ENCODE measurements around the gene LPCAT3.

LPCAT3 gene

DNA sequence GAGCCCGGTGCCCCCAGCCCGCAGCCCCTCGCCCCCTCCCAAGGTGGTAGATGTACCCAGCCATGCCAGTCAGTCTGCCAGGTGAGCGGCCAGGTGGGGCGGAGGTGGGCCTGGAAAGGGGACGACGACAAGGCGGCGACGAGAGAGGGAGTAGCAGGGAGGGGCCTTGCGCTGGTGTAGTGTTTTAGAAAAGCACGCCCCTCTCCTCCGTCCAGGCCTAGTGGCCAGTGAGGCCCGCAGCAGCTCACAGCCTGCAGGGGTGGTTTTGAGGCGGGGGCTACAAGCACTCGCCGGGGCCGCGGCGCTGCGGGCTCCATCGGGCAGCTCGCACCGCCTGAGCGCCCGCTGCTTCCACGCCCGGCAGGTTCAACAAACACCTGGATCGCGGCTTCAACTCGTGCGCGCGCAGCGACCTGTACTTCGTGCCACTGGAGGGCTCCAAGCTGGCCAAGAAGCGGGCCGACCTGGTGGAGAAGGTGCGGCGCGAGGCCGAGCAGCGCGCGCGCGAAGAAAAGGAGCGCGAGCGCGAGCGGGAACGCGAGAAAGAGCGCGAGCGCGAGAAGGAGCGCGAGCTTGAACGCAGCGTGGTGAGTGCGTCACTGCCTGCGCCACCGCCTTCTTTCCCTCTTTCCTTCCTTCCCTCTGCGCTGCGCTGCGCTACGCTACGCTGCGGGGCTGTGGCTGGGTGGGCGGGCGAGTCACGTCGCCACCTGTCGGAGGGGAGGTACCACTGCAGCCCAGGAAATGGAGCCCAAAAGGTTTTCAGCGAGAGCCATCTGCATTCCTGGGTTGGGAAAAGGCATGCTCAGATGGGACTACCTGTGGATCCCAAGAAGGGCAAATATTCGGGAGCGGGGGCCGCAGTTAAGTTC is 80.6 kb downstream of the LPCAT3 start:
- Histone ChIP-seq H3K36me3 (ENCODE audit: control insufficient read depth, insufficient read depth, low read length) (peaks cover 24% of the 10 kb centered on the region), H3K27me3 (ENCODE audit: control insufficient read depth, insufficient read depth, low read length) (no peaks in the 10 kb centered on the region), H3K4me1 (ENCODE audit: control insufficient read depth, insufficient read depth, low read length) (peaks cover 3% of the 10 kb centered on the region), H3K27ac (ENCODE audit: low read length) (no peak overlapping the region), H3K9me3 (ENCODE audit: control insufficient read depth, insufficient read depth, low read length) (no peaks in the 10 kb centered on the region), H3K4me3 (ENCODE audit: low read length) (peak overlapping the region; percentile 38; the same call in 1 of the 2 replicates)
- DNase-seq (ENCODE audit: low read depth, low spot score) = peak; percentile 92
- WGBS (ENCODE audit: insufficient coverage, insufficient read length) = no CpG with 5 or more reads among the region's 80 CpGs

DNA sequence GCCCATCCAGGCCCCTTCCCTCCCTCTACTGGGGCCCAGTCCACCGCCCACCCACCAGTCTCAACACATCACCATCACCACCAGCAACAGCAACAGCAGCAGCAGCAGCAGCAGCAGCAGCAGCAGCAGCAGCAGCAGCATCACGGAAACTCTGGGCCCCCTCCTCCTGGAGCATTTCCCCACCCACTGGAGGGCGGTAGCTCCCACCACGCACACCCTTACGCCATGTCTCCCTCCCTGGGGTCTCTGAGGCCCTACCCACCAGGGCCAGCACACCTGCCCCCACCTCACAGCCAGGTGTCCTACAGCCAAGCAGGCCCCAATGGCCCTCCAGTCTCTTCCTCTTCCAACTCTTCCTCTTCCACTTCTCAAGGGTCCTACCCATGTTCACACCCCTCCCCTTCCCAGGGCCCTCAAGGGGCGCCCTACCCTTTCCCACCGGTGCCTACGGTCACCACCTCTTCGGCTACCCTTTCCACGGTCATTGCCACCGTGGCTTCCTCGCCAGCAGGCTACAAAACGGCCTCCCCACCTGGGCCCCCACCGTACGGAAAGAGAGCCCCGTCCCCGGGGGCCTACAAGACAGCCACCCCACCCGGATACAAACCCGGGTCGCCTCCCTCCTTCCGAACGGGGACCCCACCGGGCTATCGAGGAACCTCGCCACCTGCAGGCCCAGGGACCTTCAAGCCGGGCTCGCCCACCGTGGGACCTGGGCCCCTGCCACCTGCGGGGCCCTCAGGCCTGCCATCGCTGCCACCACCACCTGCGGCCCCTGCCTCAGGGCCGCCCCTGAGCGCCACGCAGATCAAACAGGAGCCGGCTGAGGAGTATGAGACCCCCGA is 81.4 kb downstream of the LPCAT3 start:
- peaks cover 24% of the 10 kb centered on the region for H3K36me3 ChIP-seq (ENCODE audit: control insufficient read depth, insufficient read depth, low read length)
- H3K9me3 ChIP-seq (ENCODE audit: control insufficient read depth, insufficient read depth, low read length) = no peaks in the 10 kb centered on the region
- DNase-seq (ENCODE audit: low read depth, low spot score) = no peak
- H3K27ac ChIP-seq (ENCODE audit: low read length) = no peak overlapping the region
- WGBS (ENCODE audit: insufficient coverage, insufficient read length) = no CpG with 5 or more reads among the region's 36 CpGs
- peak overlapping the region; percentile 38; the same call in 1 of the 2 replicates for H3K4me3 ChIP-seq (ENCODE audit: low read length)
- H3K27me3 ChIP-seq (ENCODE audit: control insufficient read depth, insufficient read depth, low read length) = no peaks in the 10 kb centered on the region
- peaks cover 3% of the 10 kb centered on the region for H3K4me1 ChIP-seq (ENCODE audit: control insufficient read depth, insufficient read depth, low read length)

DNA sequence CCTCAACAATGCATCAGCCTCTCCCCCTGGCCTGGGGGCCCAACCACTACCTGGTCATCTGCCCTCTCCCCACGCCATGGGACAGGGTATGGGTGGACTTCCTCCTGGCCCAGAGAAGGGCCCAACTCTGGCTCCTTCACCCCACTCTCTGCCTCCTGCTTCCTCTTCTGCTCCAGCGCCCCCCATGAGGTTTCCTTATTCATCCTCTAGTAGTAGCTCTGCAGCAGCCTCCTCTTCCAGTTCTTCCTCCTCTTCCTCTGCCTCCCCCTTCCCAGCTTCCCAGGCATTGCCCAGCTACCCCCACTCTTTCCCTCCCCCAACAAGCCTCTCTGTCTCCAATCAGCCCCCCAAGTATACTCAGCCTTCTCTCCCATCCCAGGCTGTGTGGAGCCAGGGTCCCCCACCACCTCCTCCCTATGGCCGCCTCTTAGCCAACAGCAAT is 82.1 kb downstream of the LPCAT3 start:
- WGBS (ENCODE audit: insufficient coverage, insufficient read length) = no CpG with 5 or more reads among the region's 3 CpGs
- Histone ChIP-seq H3K4me3 (ENCODE audit: low read length) (no peak overlapping the region), H3K4me1 (ENCODE audit: control insufficient read depth, insufficient read depth, low read length) (peaks cover 3% of the 10 kb centered on the region), H3K27me3 (ENCODE audit: control insufficient read depth, insufficient read depth, low read length) (no peaks in the 10 kb centered on the region), H3K27ac (ENCODE audit: low read length) (no peak overlapping the region), H3K36me3 (ENCODE audit: control insufficient read depth, insufficient read depth, low read length) (peaks cover 20% of the 10 kb centered on the region), H3K9me3 (ENCODE audit: control insufficient read depth, insufficient read depth, low read length) (no peaks in the 10 kb centered on the region)
- no peak for DNase-seq (ENCODE audit: low read depth, low spot score)

DNA sequence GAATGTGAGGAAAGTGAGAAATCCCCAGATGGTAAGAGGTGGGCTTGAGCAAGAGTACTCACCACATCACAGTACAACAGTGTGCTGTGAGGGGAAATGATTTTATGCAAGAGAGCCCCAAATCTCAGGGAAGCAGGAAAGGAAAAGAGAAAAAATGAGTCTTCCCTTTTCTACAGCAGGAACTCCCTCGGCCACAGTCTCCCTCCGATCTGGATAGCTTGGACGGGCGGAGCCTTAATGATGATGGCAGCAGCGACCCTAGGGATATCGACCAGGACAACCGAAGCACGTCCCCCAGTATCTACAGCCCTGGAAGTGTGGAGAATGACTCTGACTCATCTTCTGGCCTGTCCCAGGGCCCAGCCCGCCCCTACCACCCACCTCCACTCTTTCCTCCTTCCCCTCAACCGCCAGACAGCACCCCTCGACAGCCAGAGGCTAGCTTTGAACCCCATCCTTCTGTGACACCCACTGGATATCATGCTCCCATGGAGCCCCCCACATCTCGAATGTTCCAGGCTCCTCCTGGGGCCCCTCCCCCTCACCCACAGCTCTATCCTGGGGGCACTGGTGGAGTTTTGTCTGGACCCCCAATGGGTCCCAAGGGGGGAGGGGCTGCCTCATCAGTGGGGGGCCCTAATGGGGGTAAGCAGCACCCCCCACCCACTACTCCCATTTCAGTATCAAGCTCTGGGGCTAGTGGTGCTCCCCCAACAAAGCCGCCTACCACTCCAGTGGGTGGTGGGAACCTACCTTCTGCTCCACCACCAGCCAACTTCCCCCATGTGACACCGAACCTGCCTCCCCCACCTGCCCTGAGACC is 82.7 kb downstream of the LPCAT3 start:
- no peaks in the 10 kb centered on the region for H3K27me3 ChIP-seq (ENCODE audit: control insufficient read depth, insufficient read depth, low read length)
- no peak for DNase-seq (ENCODE audit: low read depth, low spot score)
- peaks cover 17% of the 10 kb centered on the region for H3K36me3 ChIP-seq (ENCODE audit: control insufficient read depth, insufficient read depth, low read length)
- no peak overlapping the region for H3K4me3 ChIP-seq (ENCODE audit: low read length)
- peaks cover 3% of the 10 kb centered on the region for H3K4me1 ChIP-seq (ENCODE audit: control insufficient read depth, insufficient read depth, low read length)
- no peak overlapping the region for H3K27ac ChIP-seq (ENCODE audit: low read length)
- H3K9me3 ChIP-seq (ENCODE audit: control insufficient read depth, insufficient read depth, low read length) = no peaks in the 10 kb centered on the region
- no CpG with 5 or more reads among the region's 14 CpGs for WGBS (ENCODE audit: insufficient coverage, insufficient read length)

DNA sequence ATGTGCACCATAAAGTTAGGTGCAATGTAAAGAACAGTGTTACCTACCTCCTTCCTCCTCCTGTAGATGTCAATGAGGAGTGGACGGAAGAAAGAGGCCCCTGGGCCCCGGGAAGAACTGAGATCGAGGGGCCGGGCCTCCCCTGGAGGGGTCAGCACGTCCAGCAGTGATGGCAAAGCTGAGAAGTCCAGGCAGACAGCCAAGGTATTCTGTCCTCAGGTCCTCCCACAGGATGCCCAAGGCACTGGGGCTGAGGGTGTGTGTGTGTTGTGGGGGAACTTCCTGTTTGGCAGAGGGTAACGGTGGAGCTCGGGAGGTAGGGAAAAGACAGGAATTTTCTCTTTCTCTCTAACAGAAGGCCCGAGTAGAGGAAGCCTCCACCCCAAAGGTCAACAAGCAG is 84.2 kb downstream of the LPCAT3 start:
- no peaks in the 10 kb centered on the region for H3K27me3 ChIP-seq (ENCODE audit: control insufficient read depth, insufficient read depth, low read length)
- DNase-seq (ENCODE audit: low read depth, low spot score) = no peak
- H3K36me3 ChIP-seq (ENCODE audit: control insufficient read depth, insufficient read depth, low read length) = peaks cover 17% of the 10 kb centered on the region
- no peak overlapping the region for H3K4me3 ChIP-seq (ENCODE audit: low read length)
- H3K27ac ChIP-seq (ENCODE audit: low read length) = no peak overlapping the region
- H3K9me3 ChIP-seq (ENCODE audit: control insufficient read depth, insufficient read depth, low read length) = no peaks in the 10 kb centered on the region
- no CpG with 5 or more reads among the region's 8 CpGs for WGBS (ENCODE audit: insufficient coverage, insufficient read length)
- peaks cover 6% of the 10 kb centered on the region for H3K4me1 ChIP-seq (ENCODE audit: control insufficient read depth, insufficient read depth, low read length)

DNA sequence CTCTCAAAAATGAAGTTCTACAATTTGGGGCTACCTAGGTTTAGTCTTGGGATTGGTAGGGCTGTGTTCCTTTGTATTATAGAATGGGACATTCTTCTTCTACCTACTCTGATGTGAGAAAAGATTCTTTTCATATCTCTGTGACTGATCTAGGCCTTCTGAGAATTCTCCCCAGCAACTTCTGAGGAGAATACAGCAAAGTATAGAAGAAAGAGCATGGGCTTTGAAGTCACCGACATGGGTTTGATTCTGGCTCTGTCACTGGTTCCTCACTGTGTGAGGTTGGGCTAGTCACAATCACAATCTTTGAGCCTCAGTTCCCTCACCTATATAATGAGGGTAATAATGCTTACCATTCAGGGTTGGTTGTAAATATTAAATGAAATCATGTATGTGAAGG is 85.5 kb downstream of the LPCAT3 start:
- H3K27me3 ChIP-seq (ENCODE audit: control insufficient read depth, insufficient read depth, low read length) = no peaks in the 10 kb centered on the region
- H3K36me3 ChIP-seq (ENCODE audit: control insufficient read depth, insufficient read depth, low read length) = peaks cover 14% of the 10 kb centered on the region
- peaks cover 6% of the 10 kb centered on the region for H3K4me1 ChIP-seq (ENCODE audit: control insufficient read depth, insufficient read depth, low read length)
- H3K27ac ChIP-seq (ENCODE audit: low read length) = no peak overlapping the region
- no peak for DNase-seq (ENCODE audit: low read depth, low spot score)
- no CpG with 5 or more reads among the region's 1 CpG for WGBS (ENCODE audit: insufficient coverage, insufficient read length)
- H3K9me3 ChIP-seq (ENCODE audit: control insufficient read depth, insufficient read depth, low read length) = no peaks in the 10 kb centered on the region
- no peak overlapping the region for H3K4me3 ChIP-seq (ENCODE audit: low read length)

DNA sequence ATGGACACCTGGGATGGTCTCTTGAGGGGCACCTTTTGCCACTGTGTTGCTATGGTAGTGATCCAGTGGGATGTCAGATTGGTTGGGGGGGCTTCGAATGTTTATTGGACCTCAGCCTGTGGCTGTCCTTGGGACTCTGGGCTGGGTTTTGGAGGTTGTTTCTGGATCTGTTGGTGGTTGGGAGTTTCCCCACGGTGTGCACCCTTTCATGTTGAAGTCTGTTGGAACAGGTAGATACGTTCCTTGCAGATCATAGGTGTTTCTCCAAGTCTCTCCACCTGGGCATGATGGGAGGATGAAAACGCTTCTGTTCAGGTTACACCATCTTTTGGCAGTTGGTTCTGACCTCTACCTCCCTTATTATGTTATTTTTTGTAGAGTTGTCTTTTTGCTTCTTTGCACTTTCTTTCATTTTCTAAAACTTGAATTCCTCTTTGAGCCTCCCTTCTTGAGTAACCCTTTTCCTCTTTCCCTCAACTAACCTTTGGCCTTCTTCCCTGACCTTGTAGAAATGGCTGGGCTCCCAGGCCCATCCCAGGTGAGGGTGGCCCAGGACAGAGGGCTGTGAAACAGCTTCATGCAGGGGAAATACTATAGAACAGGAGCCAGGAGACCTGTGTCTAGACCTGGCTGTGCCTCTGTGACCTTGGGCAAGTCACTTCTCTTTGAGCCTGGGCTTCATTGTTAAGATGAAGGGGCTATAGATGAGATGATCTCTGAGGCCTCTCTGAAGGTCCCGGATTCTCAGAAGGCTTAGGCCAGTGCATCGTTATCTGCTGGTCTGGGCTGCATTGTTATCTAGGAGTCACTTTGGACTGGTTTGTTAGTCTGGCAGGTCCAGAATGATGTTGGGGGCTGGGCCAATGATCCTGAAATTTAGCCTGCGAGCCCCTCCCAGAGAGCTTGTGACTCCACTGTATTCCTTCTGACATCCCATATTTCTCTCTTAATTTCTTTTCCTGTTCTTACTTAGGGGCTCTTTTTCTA is 88.5 kb downstream of the LPCAT3 start:
- no peaks in the 10 kb centered on the region for H3K9me3 ChIP-seq (ENCODE audit: control insufficient read depth, insufficient read depth, low read length)
- WGBS (ENCODE audit: insufficient coverage, insufficient read length) = no CpG with 5 or more reads among the region's 7 CpGs
- peaks cover 3% of the 10 kb centered on the region; the same call in 1 of the 2 replicates for H3K4me1 ChIP-seq (ENCODE audit: control insufficient read depth, insufficient read depth, low read length)
- peak overlapping the region; percentile 77; the same call in 1 of the 2 replicates for H3K4me3 ChIP-seq (ENCODE audit: low read length)
- H3K27ac ChIP-seq (ENCODE audit: low read length) = no peak overlapping the region
- no peak for DNase-seq (ENCODE audit: low read depth, low spot score)
- no peaks in the 10 kb centered on the region for H3K27me3 ChIP-seq (ENCODE audit: control insufficient read depth, insufficient read depth, low read length)
- H3K36me3 ChIP-seq (ENCODE audit: control insufficient read depth, insufficient read depth, low read length) = peaks cover 5% of the 10 kb centered on the region

DNA sequence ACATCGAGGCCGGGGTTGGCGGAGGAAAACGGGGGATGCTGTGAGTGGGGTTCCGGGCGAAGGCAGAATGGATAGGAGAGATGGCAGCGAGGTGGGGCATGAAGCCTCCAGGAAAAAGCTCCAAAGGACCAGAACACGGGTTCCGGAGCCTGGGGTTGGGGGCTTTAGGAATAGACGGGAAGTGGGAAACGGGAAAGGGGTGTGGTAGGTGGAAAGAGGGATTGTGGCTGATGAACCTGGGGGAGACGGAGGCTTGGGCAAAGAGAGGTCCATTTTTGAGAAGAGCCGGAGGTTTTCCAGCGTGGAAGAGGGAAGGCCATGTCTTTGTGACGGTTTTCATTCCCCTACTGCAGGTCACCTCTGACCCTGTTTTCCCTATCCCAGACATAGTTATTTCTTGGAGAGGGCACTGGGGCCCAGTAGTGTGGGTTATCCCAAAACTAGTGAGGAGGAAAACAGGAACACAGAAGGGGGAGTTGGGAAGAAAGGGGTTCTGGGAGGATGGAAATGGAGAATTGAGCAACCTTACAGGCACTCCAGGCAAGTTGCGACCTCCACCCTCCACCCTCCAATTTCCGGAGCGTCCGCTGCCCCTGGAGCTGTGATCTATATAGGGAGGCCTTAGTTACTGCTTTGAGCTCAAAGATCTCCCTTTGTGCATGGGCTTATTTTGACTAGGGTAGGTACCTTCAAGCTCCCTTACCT is 89.4 kb downstream of the LPCAT3 start:
- no CpG with 5 or more reads among the region's 19 CpGs for WGBS (ENCODE audit: insufficient coverage, insufficient read length)
- Histone ChIP-seq H3K4me1 (ENCODE audit: control insufficient read depth, insufficient read depth, low read length) (peaks cover 4% of the 10 kb centered on the region; the same call in 1 of the 2 replicates), H3K36me3 (ENCODE audit: control insufficient read depth, insufficient read depth, low read length) (no peaks in the 10 kb centered on the region; the same call in 1 of the 2 replicates), H3K9me3 (ENCODE audit: control insufficient read depth, insufficient read depth, low read length) (no peaks in the 10 kb centered on the region), H3K4me3 (ENCODE audit: low read length) (peak overlapping the region; percentile 77; the same call in 1 of the 2 replicates), H3K27me3 (ENCODE audit: control insufficient read depth, insufficient read depth, low read length) (no peaks in the 10 kb centered on the region), H3K27ac (ENCODE audit: low read length) (no peak overlapping the region)
- DNase-seq (ENCODE audit: low read depth, low spot score) = no peak

Data from iPS DF 6.9 (cell line).